H9 (cell line): ENCODE data around the gene TMEM213. TPM values are rescaled to one million over a fixed set of nuclear protein-coding genes. Genes with fewer than 3 reads are reported as not detected.

ENCODE experiments used
- DNase-seq: peaks from one replicate; pipeline ENCODE4 v3.0.0-alpha.2; 2017
- H2AFZ ChIP-seq: one replicate; pipeline ENCODE4 v1.6.1; 2013; ENCODE audit warnings: mild to moderate bottlenecking, low read length, control low read depth, moderate library complexity
- H2AK5ac ChIP-seq: 2 replicates; pipeline ENCODE4 v1.6.1; 2013; ENCODE audit warnings: low read length, control low read depth, mixed read lengths; ENCODE audit not compliant: insufficient read length
- H2BK120ac ChIP-seq: one replicate; pipeline ENCODE4 v1.6.1; 2013; ENCODE audit warnings: low read depth, mild to moderate bottlenecking, low read length, control low read depth, inconsistent platforms; ENCODE audit not compliant: poor library complexity, severe bottlenecking
- H2BK12ac ChIP-seq: 2 replicates; pipeline ENCODE4 v1.6.1; 2013; ENCODE audit warnings: low read length, control low read depth, mixed read lengths, low read depth; ENCODE audit not compliant: insufficient read length
- H2BK15ac ChIP-seq: 2 replicates; pipeline ENCODE4 v1.6.1; 2013; ENCODE audit warnings: low read depth, low read length, control low read depth
- H2BK20ac ChIP-seq: one replicate; pipeline ENCODE4 v1.6.1; 2013; ENCODE audit warnings: low read depth, mild to moderate bottlenecking, low read length, control low read depth, inconsistent platforms; ENCODE audit not compliant: poor library complexity, severe bottlenecking
- H2BK5ac ChIP-seq: 2 replicates; pipeline ENCODE4 v1.6.1; 2013; ENCODE audit warnings: low read length, control low read depth, mixed read lengths; ENCODE audit not compliant: insufficient read length
- H3K14ac ChIP-seq: 2 replicates; pipeline ENCODE4 v1.6.1; 2013; ENCODE audit warnings: low read length, control low read depth; ENCODE audit not compliant: insufficient read depth
- H3K18ac ChIP-seq: 2 replicates; pipeline ENCODE4 v1.6.1; 2013; ENCODE audit warnings: low read depth, mild to moderate bottlenecking, mixed read lengths, low read length, control low read depth; ENCODE audit not compliant: insufficient read length
- H3K23ac ChIP-seq: 2 replicates; pipeline ENCODE4 v1.6.1; 2013; ENCODE audit warnings: low read length, control low read depth, mixed read lengths, low read depth; ENCODE audit not compliant: insufficient read length
- H3K23me2 ChIP-seq: 2 replicates; pipeline ENCODE4 v1.6.1; 2013; ENCODE audit warnings: low read depth, mild to moderate bottlenecking, mixed read lengths, low read length, control low read depth; ENCODE audit not compliant: insufficient read length, poor library complexity, severe bottlenecking
- H3K27ac ChIP-seq: 2 replicates; pipeline ENCODE4 v1.5.1; 2013; ENCODE audit warnings: low read length, control low read depth, mixed read lengths, low read depth; ENCODE audit not compliant: insufficient read length
- H3K27me3 ChIP-seq: 2 replicates; pipeline ENCODE4 v1.6.1; 2013; ENCODE audit warnings: low read length, control low read depth, inconsistent platforms; ENCODE audit not compliant: insufficient read depth
- H3K4ac ChIP-seq: 2 replicates; pipeline ENCODE4 v1.6.1; 2013; ENCODE audit warnings: low read depth, mild to moderate bottlenecking, control low read depth, inconsistent platforms, low read length, moderate library complexity
- H3K4me1 ChIP-seq: 2 replicates; pipeline ENCODE4 v1.6.1; 2013; ENCODE audit warnings: low read length, control low read depth, inconsistent platforms; ENCODE audit not compliant: insufficient read depth
- H3K4me2 ChIP-seq: 2 replicates; pipeline ENCODE4 v1.6.1; 2013; ENCODE audit warnings: low read length, control low read depth, mixed read lengths; ENCODE audit not compliant: insufficient read length, insufficient read depth
- H3K56ac ChIP-seq: 2 replicates; pipeline ENCODE4 v1.6.1; 2013; ENCODE audit warnings: low read depth, mild to moderate bottlenecking, mixed read lengths, low read length, control low read depth; ENCODE audit not compliant: insufficient read length
- H3K79me1 ChIP-seq: 2 replicates; pipeline ENCODE4 v1.6.1; 2013; ENCODE audit warnings: low read depth, mild to moderate bottlenecking, moderate library complexity, low read length, control low read depth, inconsistent platforms; ENCODE audit not compliant: insufficient read depth, poor library complexity, severe bottlenecking
- H3K79me2 ChIP-seq: 2 replicates; pipeline ENCODE4 v1.6.1; 2013; ENCODE audit warnings: low read length, control low read depth, inconsistent platforms; ENCODE audit not compliant: insufficient read depth
- H3K9ac ChIP-seq: 2 replicates; pipeline ENCODE4 v1.6.1; 2013; ENCODE audit warnings: low read length, control low read depth, mixed read lengths; ENCODE audit not compliant: insufficient read length; ENCODE audit errors: extremely low read depth
- H3K9me3 ChIP-seq: one replicate; pipeline ENCODE4 v1.6.1; 2013; ENCODE audit warnings: low read depth, low read length, inconsistent platforms; ENCODE audit not compliant: control insufficient read depth
- H3T11ph ChIP-seq: one replicate; pipeline ENCODE4 v1.6.1; 2013; ENCODE audit warnings: mild to moderate bottlenecking, low read length, control low read depth, inconsistent platforms
- H4K20me1 ChIP-seq: one replicate; pipeline ENCODE4 v1.6.1; 2013; ENCODE audit not compliant: control insufficient read depth, insufficient read length, insufficient read depth
- H4K5ac ChIP-seq: 2 replicates; pipeline ENCODE4 v1.6.1; 2013; ENCODE audit warnings: low read depth, mild to moderate bottlenecking, mixed read lengths, low read length, control low read depth; ENCODE audit not compliant: insufficient read length
- H4K8ac ChIP-seq: replicated peaks from 2 replicates; pipeline ENCODE4 v1.6.1; 2013; ENCODE audit warnings: low read length, control low read depth, mixed read lengths, low read depth; ENCODE audit not compliant: insufficient read length
- H4K91ac ChIP-seq: 2 replicates; pipeline ENCODE4 v1.6.1; 2013; ENCODE audit warnings: low read depth, mild to moderate bottlenecking, moderate library complexity, mixed read lengths, low read length, control low read depth; ENCODE audit not compliant: insufficient read length
- H3K27ac Mint-ChIP-seq, 3 experiments: 2 replicates in 2 of 3; 3 replicates in 1 of 3; pipeline ENCODE4 v1.8.0; 2020 to 2021; ENCODE audit warnings: mixed read lengths in 3 of 3, mild to moderate bottlenecking in 1 of 3, moderate library complexity in 1 of 3
- H3K27me3 Mint-ChIP-seq: 2 replicates; pipeline ENCODE4 v1.8.0; 2021; ENCODE audit warnings: low read depth, mild to moderate bottlenecking, moderate library complexity, mixed read lengths
- H3K36me3 Mint-ChIP-seq, 3 experiments: 2 replicates in 2 of 3; 3 replicates in 1 of 3; pipeline ENCODE4 v1.8.0; 2020 to 2021; ENCODE audit warnings: low read depth in 3 of 3, mixed read lengths in 3 of 3; ENCODE audit not compliant: insufficient read depth in 1 of 3
- H3K4me1 Mint-ChIP-seq, 2 experiments: 2 replicates each; pipeline ENCODE4 v1.8.0; 2020; ENCODE audit warnings: mixed read lengths in 2 of 2
- H3K4me3 Mint-ChIP-seq, 2 experiments: 2 replicates in 1 of 2; 3 replicates in 1 of 2; pipeline ENCODE4 v1.8.0; 2020 to 2021; ENCODE audit warnings: mild to moderate bottlenecking in 2 of 2, mixed read lengths in 2 of 2, moderate library complexity in 1 of 2
- H3K9me3 Mint-ChIP-seq, 2 experiments: 2 replicates in 1 of 2; 3 replicates in 1 of 2; pipeline ENCODE4 v1.8.0; 2020; ENCODE audit warnings: mild to moderate bottlenecking in 2 of 2, mixed read lengths in 2 of 2, moderate library complexity in 1 of 2
- WGBS: extraction: QIAGEN DNeasy Blood & Tissue Kit; methylation state at CpG from one replicate; pipeline ENCODE4 v1.1.7; 2013; ENCODE audit warnings: missing lambda C conversion rate, low lambda C conversion rate, mixed read lengths; ENCODE audit not compliant: insufficient read length; ENCODE audit errors: extremely low coverage; 5-methylcytosine and 5-hydroxymethylcytosine counted together
- total RNA-seq: library from RNA; stranded (reverse); gene quantifications from 2 replicates; pipeline ENCODE4 v1.2.1, GENCODE V29; 2021
- TF ChIP-seq, protein P1 (sequence below): fragments of 200-600 bp; sonication (generic); conservative IDR thresholded peaks from 3 replicates; pipeline ENCODE4 v1.8.0; 2021; ENCODE audit warnings: antibody characterized with exemption, mild to moderate bottlenecking

TMEM213 gene
- total RNA-seq, 1 experiment from 2014 or later = 0.22 TPM

DNA sequence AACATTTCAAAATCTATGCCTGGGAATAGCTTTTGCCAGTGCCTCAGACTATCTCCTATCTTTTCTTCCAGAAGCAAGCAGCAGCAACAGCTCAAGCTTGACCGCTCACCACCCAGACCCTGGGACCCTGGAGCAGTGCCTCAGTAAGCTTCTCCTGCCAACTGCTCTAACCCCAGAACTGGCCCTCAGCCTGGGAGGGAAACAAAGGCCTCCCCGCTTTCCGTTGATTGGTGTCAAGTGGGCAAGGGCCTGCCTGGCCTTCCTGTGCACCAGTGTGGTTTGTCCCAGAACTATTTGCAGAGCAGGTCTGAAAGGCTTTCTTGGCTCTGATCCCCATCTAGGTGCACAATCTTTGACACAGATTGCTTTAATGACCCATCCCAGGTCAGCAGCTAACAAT, 3.5 kb downstream of the TMEM213 start:
- no peak overlapping the region for H3K27ac Mint-ChIP-seq
- Histone ChIP-seq H3T11ph (no peak overlapping the region), H3K4me1 (peaks cover 7% of the 10 kb centered on the region; the same call in 1 of the 2 replicates), H4K8ac (no peak overlapping the region), H3K9me3 (no peaks in the 10 kb centered on the region), H2BK15ac (no peak overlapping the region), H3K18ac (no peak overlapping the region), H2BK12ac (no peak overlapping the region), H4K5ac (no peak overlapping the region), H2AK5ac (no peak overlapping the region), H3K4ac (no peak overlapping the region), H2BK120ac (no peak overlapping the region), H3K27me3 (no peaks in the 10 kb centered on the region), H2BK20ac (no peak overlapping the region), H4K91ac (no peak overlapping the region), H2AFZ (no peak overlapping the region), H3K23me2 (peaks cover 3% of the 10 kb centered on the region), H3K9ac (no peak overlapping the region), H3K56ac (no peak overlapping the region), H3K79me1 (no peaks in the 10 kb centered on the region), H3K4me2 (no peak overlapping the region), H3K23ac (no peak overlapping the region), H3K14ac (no peak overlapping the region; the same call in 1 of the 2 replicates), H3K27ac (no peak overlapping the region), H2BK5ac (no peak overlapping the region), H4K20me1 (no peaks in the 10 kb centered on the region), H3K79me2 (no peaks in the 10 kb centered on the region)
- no peaks in the 10 kb centered on the region for H3K9me3 Mint-ChIP-seq
- peaks cover 14% of the 10 kb centered on the region for H3K27me3 Mint-ChIP-seq
- no CpG with 5 or more reads among the region's 3 CpGs for WGBS
- no peak for DNase-seq
- peaks cover 15 to 24% of the 10 kb centered on the region in 2 experiments for H3K4me1 Mint-ChIP-seq
- no peak overlapping the region for H3K4me3 Mint-ChIP-seq
- no peaks in the 10 kb centered on the region for H3K36me3 Mint-ChIP-seq
- TF ChIP-seq, protein P1, sequence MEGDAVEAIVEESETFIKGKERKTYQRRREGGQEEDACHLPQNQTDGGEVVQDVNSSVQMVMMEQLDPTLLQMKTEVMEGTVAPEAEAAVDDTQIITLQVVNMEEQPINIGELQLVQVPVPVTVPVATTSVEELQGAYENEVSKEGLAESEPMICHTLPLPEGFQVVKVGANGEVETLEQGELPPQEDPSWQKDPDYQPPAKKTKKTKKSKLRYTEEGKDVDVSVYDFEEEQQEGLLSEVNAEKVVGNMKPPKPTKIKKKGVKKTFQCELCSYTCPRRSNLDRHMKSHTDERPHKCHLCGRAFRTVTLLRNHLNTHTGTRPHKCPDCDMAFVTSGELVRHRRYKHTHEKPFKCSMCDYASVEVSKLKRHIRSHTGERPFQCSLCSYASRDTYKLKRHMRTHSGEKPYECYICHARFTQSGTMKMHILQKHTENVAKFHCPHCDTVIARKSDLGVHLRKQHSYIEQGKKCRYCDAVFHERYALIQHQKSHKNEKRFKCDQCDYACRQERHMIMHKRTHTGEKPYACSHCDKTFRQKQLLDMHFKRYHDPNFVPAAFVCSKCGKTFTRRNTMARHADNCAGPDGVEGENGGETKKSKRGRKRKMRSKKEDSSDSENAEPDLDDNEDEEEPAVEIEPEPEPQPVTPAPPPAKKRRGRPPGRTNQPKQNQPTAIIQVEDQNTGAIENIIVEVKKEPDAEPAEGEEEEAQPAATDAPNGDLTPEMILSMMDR = no peak
